HG02870 (cell line): ENCODE data around the gene EEFSEC.

ENCODE experiments used
- ATAC-seq: cut with Tn5 transposase; IDR thresholded peaks from one replicate; pipeline ENCODE4 v1.9.1; 2021; ENCODE audit warnings: mild to moderate bottlenecking, moderate library complexity; ENCODE audit not compliant: unreplicated experiment

EEFSEC gene

GRCh38 chr3:128328546-128329458, 175.5 kb downstream of the EEFSEC start:
- ATAC-seq = no peak

- no peak for ATAC-seq
These were observed 176.4 kb downstream of the EEFSEC start for GRCh38 chr3:128329491-128330213.

- ATAC-seq = no peak
These were observed 177.0 kb downstream of the EEFSEC start for GRCh38 chr3:128330214-128330842.

- ATAC-seq = no peak
These were observed 180.9 kb downstream of the EEFSEC start for GRCh38 chr3:128334086-128334645.

GRCh38 chr3:128334766-128335165, 181.5 kb downstream of the EEFSEC start:
- ATAC-seq = no peak

- ATAC-seq = no peak
These were observed 182.5 kb downstream of the EEFSEC start for GRCh38 chr3:128335621-128336296.

- ATAC-seq = no peak
These were observed 183.3 kb downstream of the EEFSEC start for GRCh38 chr3:128336337-128337156.

GRCh38 chr3:128337305-128337704, 184.0 kb downstream of the EEFSEC start:
- no peak for ATAC-seq

GRCh38 chr3:128338536-128339330, 185.5 kb downstream of the EEFSEC start:
- no peak for ATAC-seq

GRCh38 chr3:128339491-128340012, 186.3 kb downstream of the EEFSEC start:
- no peak for ATAC-seq

- ATAC-seq = no peak
These were observed 187.1 kb downstream of the EEFSEC start for GRCh38 chr3:128340198-128340903.

- no peak for ATAC-seq
These were observed 187.7 kb downstream of the EEFSEC start for GRCh38 chr3:128340904-128341555.

GRCh38 chr3:128341659-128342395, 188.5 kb downstream of the EEFSEC start:
- ATAC-seq = no peak

GRCh38 chr3:128342701-128343180, 189.5 kb downstream of the EEFSEC start:
- no peak for ATAC-seq

GRCh38 chr3:128343287-128344051, 190.2 kb downstream of the EEFSEC start:
- ATAC-seq = no peak
